Measurements from ENCODE around the gene KCNG4.
"Not testable (repeated sequence)": the region's sequence is repeated elsewhere in the genome, so short reads cannot be mapped to it uniquely, and the experiment has no call there.

The KCNG4 gene

DNA sequence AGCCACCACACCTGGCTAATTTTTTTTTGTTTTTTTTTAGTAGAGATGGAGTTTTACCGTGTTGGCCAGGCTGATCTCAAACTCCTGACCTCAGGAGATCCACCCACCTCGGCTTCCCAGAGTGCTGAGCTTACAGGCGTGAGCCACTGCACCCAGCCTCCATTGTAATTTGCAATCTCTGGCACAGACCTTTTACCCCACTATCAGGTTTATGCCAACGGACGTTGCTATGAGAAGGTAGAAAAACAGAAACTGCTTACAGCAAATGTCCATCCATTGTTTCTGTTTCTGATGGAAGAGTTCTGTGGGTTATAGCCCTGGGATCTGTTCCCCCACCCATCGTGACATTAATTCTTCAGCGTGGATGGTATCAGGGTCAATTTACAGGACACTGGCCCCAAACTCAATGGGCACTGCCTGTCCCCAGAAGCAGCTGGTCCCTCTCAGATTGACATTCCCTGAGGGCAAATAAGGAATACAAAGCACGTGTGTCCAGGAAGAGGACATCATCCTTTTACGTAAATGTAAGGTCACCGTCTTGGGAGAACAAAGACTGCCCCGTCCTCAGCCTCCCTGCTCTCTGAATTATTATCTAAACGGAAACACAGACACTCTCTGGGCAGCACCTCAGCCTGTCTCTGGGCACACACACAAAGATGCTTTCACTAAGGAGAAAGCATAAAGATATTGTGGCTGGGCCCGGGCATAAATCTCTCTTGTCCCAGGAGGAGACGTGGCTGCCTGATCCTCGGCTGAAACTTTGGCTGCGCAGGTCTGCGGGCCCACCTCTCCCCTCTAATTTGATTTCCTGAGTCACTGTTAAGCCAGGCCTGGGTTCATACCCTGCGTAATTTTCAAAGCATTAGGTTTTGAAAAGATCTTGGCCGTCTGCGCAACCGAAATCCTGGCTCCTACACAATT, 5.2 kb downstream of the KCNG4 start:
- DNase-seq (ENCODE audit: low read depth): no peak

DNA sequence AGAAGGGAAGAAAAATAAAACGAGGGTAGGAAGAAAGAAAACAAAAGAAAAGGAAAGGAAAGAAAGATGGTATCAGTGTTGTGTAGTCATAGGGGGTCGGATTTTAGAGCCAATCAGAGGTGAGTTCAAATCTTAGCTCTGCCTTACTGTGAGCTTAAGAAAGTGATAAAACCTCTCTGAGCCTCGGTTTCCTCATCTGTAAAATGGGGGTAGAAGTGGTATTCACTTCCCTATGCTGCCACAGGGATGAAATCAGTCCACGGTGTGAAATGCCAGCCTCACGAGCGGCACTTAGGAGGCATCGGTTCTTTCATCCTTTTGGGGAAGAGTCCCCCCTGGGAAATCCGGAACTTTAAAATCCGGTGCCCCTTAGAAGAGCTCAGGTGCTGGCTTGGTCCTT, 6.1 kb downstream of the KCNG4 start:
- no peak for DNase-seq (ENCODE audit: low read depth)

- no peak for DNase-seq (ENCODE audit: low read depth)
These were observed 6.8 kb downstream of the KCNG4 start for GRCh38 chr16:84232969-84233368.

DNA sequence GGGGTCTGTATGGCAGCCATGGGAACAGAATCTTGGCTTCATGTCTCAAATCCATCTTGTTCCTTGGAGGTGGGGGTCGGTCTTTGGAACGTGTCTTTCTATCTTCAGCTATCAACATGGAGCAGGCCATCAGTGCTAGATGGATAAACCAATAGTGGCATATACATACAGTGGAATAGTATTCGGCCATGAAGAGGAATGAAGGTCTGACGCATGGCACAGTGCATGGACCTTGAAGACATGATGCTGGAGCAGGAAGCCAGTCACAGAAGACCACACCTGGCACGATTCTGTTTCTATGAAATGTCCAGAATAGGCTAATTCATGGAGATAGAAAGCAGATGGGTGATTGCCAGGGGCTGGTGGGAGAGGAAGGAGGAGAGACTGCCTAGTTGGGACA, 7.8 kb downstream of the KCNG4 start:
- no peak for DNase-seq (ENCODE audit: low read depth)

- DNase-seq (ENCODE audit: low read depth): no peak
These were observed 10.3 kb downstream of the KCNG4 start for GRCh38 chr16:84229471-84229870.

- DNase-seq (ENCODE audit: low read depth): no peak
These were observed 11.5 kb downstream of the KCNG4 start for GRCh38 chr16:84228256-84228838.

DNA sequence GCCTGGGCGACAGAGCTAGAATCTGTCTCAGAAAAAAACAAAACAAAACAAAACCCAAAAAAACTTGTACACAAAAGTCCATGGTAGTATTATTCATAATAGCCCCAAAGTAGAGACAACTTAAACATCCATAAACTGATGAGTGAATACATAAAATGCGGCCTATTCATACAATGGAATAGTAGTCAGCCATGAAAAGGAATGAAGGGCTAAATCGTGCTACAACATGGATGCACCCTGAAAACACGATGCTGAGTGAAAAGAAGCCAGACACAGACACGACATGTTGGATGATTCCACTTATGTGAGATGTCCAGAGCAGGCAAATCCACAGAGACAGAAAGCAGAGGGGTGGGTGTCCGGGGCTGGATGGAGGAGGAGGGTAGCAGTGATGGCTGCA, 12.3 kb downstream of the KCNG4 start:
- DNase-seq (ENCODE audit: low read depth): no peak

GRCh38 chr16:84226026-84226425, 13.8 kb downstream of the KCNG4 start:
- no peak for DNase-seq (ENCODE audit: low read depth)

DNA sequence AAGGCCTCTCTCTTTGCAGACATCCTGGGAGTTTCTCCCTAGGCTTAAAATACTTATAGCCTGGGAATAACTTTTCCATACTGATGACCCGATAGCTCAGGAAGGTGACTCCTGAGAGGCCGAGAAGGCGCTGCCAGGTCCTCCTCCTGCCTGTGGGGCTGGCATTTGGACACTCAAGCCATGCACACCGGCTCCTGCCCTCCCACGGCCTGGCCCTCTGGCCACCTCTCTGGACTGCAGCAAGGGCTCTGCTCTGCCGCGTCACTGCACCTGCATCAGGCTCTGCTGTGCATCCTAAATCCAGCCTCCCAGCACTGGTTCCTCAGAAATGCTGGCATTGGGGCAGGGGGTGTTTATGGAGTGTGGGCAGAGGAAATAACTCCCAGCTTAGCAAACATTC, 14.2 kb downstream of the KCNG4 start:
- DNase-seq (ENCODE audit: low read depth): no peak

DNA sequence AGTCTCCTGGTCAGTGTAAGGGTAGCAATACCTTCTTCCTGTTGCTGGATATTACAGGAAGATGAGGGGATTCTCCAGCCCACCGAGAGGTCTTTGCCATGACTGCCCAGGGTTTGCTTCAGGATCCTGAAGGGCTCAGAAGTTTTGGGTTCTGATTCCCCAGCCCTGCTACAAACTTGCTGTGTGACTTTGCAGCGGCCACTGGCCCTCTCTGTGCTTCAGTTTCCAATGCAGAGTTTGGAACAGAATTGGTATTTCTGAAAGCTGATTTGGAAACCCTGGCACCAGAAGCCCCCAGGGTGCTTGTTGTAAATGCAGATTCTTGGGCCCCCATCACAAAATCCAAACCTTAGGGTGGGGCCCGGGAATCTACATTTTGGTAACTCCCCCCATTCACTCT, 14.7 kb downstream of the KCNG4 start:
- DNase-seq (ENCODE audit: low read depth): no peak

DNA sequence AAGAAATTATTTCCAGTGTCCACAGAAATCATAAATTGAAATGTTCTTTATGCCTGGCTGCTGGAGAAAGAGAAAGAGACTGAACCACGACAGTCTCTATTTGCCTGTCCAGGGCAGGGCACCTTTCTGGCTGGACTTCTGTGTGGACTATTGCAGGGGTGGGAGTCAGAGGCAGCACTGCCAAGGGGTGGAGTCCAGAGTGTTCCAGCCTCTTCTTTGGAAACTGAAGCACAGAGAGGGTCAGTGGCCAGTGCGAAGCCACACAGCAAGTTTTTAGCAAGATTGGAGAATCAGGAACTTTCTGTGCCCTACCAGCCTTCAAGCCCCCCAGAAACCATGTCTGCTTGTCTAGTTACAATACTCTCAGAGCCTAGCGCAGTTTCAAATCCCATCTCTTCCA, 15.3 kb downstream of the KCNG4 start:
- DNase-seq (ENCODE audit: low read depth): no peak

GRCh38 chr16:84223456-84223855, 16.4 kb downstream of the KCNG4 start:
- DNase-seq (ENCODE audit: low read depth): no peak

DNA sequence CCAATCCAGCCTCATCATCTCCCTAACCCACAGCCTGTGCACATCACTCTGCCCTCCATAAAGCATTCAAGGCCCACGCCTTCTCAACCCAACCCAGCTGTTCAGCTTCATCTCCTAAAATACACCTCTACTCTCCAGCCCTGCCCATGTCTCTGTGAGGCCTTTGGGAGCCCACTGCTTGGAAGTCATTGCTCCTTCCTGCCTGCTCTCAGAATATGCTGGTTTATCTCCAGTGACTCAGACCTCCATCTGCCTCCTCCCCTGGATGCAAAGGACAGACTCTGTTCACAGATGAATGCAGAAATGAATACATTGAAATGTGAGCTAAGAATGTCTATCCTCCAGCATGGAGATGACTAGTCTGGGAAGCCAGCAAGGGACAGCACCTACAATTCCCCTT, 19.0 kb downstream of the KCNG4 start:
- DNase-seq (ENCODE audit: low read depth): no peak

DNA sequence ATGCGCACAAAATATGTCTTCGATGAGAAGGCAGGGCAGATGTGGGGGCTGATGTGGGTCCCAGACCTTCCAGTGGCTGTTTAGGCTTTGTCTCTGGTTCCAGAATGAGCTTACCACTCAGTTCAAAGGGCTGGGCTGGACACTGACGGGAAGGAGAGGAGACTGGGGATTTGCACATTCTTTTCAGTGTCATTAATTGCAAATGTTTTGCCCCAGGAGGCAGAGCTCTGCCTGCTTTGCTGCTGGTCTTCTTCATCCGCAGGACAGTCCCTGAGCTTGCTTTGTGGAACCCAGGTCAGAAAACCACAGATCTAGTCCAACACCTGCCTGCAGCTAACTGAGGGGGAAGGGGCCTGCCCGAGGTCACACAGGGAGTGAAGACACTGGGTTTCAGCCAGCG, 20.9 kb downstream of the KCNG4 start:
- no peak for DNase-seq (ENCODE audit: low read depth)

GRCh38 chr16:84218176-84218823, 21.5 kb downstream of the KCNG4 start:
- no peak for DNase-seq (ENCODE audit: low read depth)

DNA sequence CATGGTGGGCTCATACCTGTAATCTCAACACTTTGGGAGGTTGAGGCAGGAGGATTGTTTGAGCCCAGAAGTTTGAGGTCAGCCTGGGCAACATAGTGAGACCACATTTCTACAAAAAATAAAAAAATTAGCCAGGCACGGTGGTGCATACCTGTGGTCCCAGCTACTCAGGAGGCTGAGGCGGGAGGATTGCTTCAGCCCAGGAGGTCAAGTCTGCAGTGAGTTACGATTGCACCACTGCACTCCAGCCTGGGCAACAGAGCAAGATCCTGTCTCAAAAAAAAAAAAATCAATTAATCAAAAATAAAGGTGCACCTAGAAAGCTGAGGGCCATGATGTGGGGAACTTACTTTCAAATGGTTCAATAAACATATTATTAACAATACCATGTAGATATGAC, 23.7 kb downstream of the KCNG4 start:
- DNase-seq (ENCODE audit: low read depth): not testable (repeated sequence)

DNA sequence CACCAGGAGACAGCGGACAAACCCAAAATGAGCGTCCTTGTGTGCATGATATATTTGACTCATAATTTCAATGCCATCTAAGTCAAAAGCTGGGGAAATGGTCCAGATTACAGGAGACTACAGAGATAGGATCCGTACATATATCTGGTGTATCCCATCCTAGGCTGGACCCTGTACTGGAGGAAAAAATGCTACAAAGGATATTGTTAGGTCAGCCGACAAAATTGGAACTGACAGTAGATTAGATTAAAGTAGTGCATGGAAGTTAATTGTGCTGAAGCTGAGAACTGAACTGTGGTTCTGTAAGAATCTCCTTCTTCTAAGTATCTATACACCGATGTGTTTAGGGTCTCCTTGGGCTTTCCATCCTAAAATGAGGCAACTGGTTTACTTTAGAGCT, 24.3 kb downstream of the KCNG4 start:
- no peak for DNase-seq (ENCODE audit: low read depth)

DNA sequence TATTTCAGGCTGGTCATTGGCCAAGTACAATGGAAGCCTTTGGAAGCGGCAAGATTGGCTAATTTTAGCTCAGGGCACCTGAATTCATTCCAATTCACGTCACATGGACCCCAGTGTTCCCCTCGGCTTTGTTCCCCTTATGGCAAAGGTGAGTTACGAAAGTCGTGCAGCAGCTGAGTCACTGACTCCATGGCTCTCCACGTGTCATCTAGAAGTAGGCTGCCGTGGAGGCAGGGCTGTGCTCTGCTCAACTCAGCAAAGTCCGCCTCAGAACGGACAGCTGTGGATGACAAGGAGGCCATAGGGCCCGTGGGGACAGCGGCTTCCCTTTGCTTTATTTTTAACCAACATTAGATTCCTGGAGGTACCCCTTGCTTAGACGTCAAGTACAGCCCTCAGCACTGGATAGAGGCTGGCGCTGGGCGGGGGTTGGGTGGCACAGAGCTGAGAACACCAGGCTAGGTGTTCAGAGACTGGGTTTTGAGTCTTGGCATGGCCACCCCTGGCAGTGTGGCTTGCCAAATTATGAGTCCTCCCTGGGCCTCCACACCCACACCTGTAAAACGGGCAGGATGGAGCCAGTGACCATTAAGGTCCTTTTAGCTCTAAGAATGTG, 25.3 kb downstream of the KCNG4 start:
- no peak for DNase-seq (ENCODE audit: low read depth)

DNA sequence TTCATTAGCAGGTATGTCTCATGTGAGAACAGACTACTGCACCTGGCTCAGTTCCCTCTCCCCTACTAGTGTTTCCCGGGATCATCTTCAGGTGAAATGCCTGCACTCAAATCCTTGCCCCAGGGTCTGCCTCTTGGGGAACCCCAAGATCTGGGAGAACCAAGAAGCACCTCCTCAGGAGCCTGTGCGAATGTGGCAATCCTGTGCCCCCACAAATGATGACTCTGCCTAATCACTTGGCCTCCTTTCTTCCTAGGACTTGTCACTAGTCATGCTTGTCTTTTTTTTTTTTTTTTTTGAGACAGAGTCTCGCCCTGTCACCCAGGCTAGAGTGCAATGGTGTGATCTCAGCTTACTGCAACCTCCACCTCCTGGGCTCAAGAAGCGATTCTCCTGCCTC, 27.2 kb downstream of the KCNG4 start:
- no peak for DNase-seq (ENCODE audit: low read depth)

GRCh38 chr16:84212154-84212553, 27.7 kb downstream of the KCNG4 start:
- DNase-seq (ENCODE audit: low read depth): no peak

DNA sequence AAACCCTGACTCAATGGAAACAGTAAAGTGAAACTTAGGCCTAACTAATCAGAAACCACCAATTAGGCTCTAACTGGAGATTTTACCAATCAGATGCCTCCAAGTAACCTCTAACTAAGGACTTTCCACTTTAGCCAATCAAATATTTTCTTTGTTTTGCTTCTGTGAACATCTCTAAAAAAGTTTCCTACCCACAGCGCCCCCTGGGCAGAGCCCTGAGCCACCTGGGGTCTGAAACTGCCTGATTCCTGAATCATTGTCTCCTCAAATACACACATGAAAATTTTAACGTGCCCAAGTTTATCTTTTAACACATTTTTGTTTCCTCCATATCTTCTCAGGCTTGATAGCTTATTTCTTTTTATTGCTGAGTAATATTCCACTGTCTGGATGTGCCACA, 29.8 kb downstream of the KCNG4 start:
- no peak for DNase-seq (ENCODE audit: low read depth)

- DNase-seq (ENCODE audit: low read depth): no peak
These were observed 31.9 kb downstream of the KCNG4 start for GRCh38 chr16:84207879-84208278.

DNA sequence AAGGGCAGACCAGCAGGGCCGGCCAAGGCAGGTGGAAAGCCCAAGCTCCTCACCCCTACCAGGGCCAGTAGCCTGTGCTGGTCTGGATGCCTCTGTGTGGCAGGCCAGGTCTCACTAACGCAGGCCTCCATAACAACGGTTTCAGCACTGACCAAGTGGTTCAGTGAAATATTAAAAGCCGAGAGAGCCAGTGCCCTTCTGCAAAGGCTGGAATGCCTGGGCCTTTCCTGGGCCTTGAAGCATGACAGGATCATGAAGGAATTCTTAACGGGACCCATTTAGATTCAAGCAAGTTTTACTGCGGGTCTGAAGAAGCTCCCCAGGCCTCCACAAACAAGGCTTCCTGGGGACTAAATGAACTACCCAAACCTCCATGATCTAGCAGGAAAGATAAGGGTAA, 32.6 kb downstream of the KCNG4 start:
- DNase-seq (ENCODE audit: low read depth): no peak
